Measurements from ENCODE around the gene FAM117A. TPM values are rescaled to one million over a fixed set of nuclear protein-coding genes. Genes with fewer than 3 reads are reported as not detected.
A peak's percentile ranks its signal among the peaks of the same experiment; 100 is the strongest.

FAM117A gene
- total RNA-seq, 4 donors from 2014 or later, result 21.8 to 39.7 (median 26.4) TPM

- intact Hi-C loops (cut with DNase I; ENCODE audit: low total_unique reads), result no loop called here
- H3K4me3 ChIP-seq (ENCODE audit: low read depth, poor library complexity, severe bottlenecking), result no peak overlapping the region
- 79 to 80% methylated on average over 5 of the region's 5 CpGs for WGBS, 2 donors
- TF ChIP-seq CTCF (IDR thresholded peaks at IDR 0.05), result no peak
- TF ChIP-seq POLR2A (IDR thresholded peaks at IDR 0.05), result no peak
- no peak for DNase-seq (ENCODE audit: low spot score in 2 of 2)
Observed at GRCh38 chr17:49746791-49747490, 17.0 kb downstream of the FAM117A start.

DNA sequence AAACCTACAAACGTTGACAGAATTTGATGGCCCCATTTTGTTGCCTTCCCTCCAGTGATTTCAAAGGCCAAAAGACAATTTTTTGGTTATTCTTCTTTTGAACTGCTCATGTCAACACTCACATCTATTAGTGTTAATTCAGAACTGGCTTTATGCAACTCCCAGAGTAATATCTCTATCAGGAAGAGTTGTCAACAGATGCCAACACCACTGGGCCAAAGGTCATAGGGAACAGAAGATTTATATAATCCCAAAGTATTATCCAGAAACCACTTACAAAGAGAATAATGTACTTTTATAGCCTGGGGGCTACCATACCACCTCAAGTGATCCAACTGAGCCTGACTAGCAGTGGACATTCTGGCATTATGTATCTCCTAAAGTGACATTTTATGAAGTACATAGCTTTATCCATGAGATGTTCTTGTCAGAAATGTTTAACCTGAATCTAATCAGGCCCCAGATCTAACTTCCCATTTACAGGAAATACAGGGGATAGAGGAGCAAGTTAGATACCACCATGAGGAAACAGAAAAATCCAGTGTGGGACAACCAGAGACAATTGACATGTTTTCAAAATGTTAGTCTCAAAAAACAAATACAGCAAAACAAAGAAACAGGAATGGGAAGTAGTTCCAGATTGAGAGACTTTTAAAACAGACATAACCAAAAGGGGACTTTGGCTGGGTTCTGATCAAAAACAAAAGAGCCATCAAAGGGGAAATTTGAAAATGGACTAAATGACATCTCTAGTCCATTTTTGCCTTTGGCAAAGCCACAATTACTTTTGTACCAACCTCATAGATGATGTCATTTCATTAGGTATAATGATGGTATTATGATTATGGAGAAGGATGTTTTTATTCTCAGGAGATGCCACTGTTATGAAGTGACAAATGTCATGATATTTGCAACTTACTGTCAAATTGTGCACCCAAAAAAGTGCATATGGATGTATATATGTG, 18.5 kb downstream of the FAM117A start:
- TF ChIP-seq POLR2A (IDR thresholded peaks at IDR 0.05) (no peak), CTCF (IDR thresholded peaks at IDR 0.05) (no peak)
- DNase-seq (ENCODE audit: low spot score in 2 of 2), result no peak
- H3K4me3 ChIP-seq (ENCODE audit: low read depth, poor library complexity, severe bottlenecking), result no peak overlapping the region
- intact Hi-C loops (cut with DNase I; ENCODE audit: low total_unique reads), result no loop called here
- WGBS, 2 donors, result 63 to 69% methylated on average over 1 of the region's 1 CpG

DNA sequence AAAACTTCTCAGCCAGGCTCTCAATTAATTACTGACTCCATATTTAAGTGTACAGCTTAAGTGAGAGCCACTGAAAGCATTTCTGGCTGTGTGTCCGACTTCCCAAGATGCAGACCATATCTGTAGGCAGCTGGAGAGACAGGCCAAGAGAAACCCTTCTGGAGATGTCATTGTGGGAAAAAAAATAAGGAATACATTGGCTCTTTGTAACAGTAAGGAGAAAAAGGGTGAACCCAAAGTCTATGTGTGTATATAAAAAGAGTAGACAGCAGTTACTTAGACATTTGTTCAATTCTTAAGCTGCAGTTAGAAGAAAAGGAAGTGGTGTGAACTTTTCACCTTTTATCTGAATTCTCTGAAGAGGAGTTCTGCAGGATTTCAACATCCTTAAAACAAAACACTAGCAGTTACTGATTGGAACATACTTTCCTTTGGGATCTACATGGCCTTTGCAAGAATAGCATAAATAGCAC, 21.7 kb downstream of the FAM117A start:
- intact Hi-C loops (cut with DNase I; ENCODE audit: low total_unique reads), result no loop called here
- TF ChIP-seq CTCF (IDR thresholded peaks at IDR 0.05), result no peak
- TF ChIP-seq POLR2A (IDR thresholded peaks at IDR 0.05), result no peak
- no peak overlapping the region for H3K4me3 ChIP-seq (ENCODE audit: low read depth, poor library complexity, severe bottlenecking)
- DNase-seq (ENCODE audit: low spot score in 2 of 2), result peak in 1 of 2 donors; percentile 26
- WGBS, 2 donors, result 27 to 65% methylated on average over 1 of the region's 1 CpG

DNA sequence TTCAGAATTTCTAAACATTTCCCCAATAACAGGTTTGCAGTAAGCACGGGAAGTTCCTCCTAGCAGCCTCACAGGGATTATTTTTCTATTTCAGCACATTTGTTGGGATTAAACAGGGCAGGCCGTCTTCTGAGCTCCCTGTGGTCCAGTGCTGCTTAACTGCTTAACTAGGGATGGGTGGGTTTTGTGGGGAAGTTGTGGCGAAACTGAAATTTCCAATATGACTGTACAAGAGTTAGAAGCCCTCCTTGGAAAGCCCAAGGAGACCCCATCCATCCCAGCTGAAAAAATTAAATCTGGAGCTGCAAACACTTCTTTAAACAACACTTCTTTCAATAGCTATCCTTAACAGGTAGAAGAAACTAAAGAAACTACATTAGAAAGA, 22.2 kb downstream of the FAM117A start:
- TF ChIP-seq CTCF (IDR thresholded peaks at IDR 0.05) (no peak), POLR2A (IDR thresholded peaks at IDR 0.05) (no peak)

DNA sequence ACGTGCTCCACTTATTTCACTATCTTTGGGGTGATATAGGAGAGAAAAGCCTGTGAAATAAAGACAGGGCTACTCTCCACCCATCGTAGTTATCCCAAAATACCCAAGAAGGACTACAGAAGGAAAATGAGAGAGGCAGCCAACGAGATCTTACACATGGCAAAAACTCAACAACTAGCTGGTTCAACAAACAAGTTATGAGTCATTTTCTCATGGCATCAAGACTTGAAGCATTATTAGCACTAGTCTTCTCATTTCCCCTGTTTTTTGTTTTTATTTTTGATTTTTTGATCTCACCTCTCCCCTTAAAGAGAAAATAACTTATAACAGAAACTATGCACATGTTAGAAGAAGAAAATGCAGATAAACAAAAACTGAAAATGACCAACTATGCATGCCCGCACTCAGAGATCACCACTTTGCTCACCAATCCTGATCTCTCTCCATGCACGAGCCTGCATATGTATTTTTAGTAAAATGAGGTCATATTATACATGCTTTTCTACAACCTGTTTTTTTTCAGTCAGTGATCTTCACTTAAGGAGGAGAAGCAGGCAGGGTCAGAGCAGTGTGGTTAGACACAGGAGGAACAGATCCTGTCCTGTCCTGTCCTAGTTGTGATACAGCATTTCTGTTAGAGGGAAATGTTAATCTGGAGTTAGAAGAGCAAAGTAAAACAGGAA, 22.8 kb downstream of the FAM117A start:
- intact Hi-C loops (cut with DNase I; ENCODE audit: low total_unique reads), result no loop called here
- no peak for DNase-seq (ENCODE audit: low spot score in 2 of 2)
- no peak overlapping the region for H3K4me3 ChIP-seq (ENCODE audit: low read depth, poor library complexity, severe bottlenecking)
- WGBS, 2 donors, result 20 to 21% methylated on average over 5 of the region's 5 CpGs
- TF ChIP-seq CTCF (IDR thresholded peaks at IDR 0.05) (no peak), POLR2A (IDR thresholded peaks at IDR 0.05) (no peak)

More for the DNA sequence above, 22.2 kb downstream of the FAM117A start:
- no peak overlapping the region for H3K4me3 ChIP-seq (ENCODE audit: low read depth, poor library complexity, severe bottlenecking)
- no peak for DNase-seq (ENCODE audit: low spot score in 2 of 2)
- intact Hi-C loops (cut with DNase I; ENCODE audit: low total_unique reads), result no loop called here
- WGBS, 2 donors, result 40 to 47% methylated on average over 3 of the region's 3 CpGs

Measured in lower leg skin (tissue), 4 donors.